Head of caudate nucleus (tissue), 42 donors: ENCODE data around the gene DPYSL4.

Source experiments
- DNase-seq, 42 donors: peaks; one replicate each; pipeline versions ENCODE4 v3.0.0 to v3.0.0-alpha.2; 2020 to 2021; ENCODE audit warnings: mixed read lengths in 7 of 42
- intact Hi-C: fragments of 100-400 bp; cut with DNase I; formaldehyde crosslinking; loops from one replicate; pipeline ENCODE4 v1.15.0; 2022

The DPYSL4 gene

DNA sequence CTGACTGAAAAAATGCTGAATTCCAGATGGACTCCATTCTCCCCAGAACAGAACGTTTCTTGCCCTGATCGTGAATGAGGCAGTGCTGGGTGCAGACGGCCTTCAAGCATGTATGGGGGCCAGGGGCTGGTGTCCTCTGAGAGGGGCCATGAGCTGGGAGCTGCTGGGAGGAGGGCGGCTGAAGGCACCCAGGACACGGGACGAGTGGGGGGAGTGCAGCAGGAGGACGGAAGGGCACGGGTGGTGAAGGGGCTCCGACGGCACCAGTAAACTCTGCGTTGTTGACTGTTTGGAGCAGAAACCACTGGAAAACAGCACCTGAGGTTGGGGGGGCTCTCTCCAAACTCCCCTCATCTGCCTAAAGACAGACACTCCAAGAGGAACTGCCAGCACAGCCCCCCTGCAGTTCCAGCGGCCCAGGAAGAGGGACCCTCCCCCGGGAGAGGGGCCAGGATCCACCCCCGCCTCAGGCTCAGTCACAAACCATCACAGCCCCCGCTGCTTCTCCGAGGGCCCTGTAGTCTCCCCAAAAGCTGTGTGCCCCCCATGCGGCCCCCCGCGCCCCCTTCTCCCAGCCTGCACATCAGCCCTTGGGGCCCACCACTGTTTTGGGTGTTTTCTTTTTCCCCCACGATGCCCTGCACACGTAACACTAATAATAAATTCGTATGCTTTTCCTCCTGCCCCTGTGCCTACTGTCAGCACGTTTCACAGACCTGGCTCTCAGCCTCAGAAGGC is 55.5 kb downstream of the DPYSL4 start:
- intact Hi-C loops, result no loop called here
- DNase-seq, result no peak

DNA sequence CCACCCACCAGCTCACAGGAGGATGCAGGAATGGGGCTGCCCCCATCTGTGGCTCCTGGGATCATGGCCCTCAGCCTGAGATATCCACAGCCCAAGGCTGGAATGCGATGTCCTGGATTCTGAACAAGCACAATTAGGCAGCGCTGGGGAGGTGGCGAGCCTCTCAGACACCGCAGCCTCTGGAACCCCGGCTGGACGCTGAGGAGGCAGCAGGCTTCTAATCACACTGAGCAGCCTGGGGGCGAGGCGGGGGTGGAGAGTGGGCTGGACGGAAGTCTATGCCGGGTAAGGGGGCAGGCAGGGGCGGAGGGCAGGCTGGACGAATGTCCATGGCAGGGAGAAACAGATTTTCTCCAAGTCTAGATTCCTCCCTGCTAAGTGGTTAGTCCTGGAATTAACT is 56.4 kb downstream of the DPYSL4 start:
- no peak for DNase-seq
- intact Hi-C loops, result no loop called here

DNA sequence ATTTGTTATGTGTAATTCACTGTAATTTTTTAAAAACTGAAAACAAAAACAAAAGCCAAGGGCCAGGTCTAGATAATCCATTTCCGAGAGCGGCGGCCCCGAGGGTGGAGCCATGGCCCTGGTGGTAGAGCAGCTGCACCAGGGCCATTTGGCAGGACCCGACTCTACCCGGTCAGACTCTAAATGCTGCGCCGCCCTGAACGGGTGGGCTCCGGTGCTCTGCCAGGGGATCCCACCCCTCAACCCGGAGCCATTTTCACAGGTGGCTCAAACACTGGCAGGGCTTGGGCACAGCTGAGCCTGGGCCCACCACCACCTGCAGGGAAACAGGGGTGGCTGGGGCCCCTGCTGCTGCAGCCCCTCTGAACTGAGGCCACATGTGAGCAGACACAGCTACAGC is 56.9 kb downstream of the DPYSL4 start:
- no peak for DNase-seq
- intact Hi-C loops, result no loop called here

DNA sequence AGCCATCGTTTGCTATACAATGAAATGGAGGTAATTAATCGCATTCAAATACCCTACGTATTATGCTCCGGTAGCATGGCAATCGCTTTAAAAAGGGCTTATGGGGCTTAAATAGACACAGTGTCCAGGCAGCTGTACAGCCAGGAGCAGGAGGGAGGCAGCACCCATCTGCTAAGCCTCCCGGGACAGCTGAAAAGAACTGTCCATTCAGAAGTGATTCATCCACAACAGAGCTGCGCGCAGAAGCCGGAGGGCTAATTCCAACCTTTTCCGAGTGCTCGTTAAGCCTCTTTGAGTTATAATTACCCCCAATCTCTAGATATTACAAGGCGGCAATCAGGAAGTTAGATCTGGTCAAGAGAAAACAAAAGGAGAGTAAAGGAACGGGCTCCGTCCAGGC is 58.3 kb downstream of the DPYSL4 start:
- peak in 8 of 42 donors; percentile 25 to 66 (median 53) for DNase-seq
- intact Hi-C loops, result no loop called here

DNA sequence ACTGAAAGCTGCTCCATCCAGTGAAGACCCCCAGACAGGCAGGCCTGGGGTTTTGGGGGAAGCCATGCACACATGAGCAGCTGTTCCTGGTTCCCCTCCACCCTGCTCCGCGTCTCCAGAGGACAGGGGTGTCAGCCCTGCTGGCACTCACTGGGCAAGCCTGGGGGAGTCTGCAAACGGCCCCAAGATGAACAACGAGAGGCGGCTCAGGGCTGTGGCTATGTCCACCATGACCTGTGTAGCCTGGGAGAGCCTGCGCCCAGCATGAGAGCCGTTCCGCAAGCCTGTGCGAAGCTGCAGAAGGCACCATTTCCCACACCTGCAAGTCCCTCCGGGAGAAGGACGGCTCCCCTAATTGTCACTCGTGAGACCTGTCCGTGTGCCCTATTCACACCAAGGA is 59.5 kb downstream of the DPYSL4 start:
- intact Hi-C loops, result no loop called here
- no peak for DNase-seq

DNA sequence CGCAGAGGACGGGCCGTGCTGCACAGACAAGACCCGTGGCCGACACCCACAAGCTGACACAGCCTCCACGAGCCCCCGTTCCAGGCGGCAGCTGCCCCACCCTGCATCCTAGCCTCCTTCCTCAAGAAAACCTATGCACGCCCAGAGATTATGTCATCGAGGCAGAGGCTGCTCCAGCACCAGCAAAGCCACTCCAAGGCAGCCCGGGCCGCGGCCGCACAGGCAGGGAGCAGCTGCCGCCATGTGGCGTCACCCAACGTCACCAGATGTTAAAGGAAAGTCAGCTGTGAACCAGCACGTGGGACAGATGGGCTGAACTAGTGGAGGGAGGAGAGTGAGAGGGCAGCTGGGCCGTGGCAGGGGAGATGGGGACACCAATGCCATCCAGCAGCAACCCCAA is 61.2 kb downstream of the DPYSL4 start:
- intact Hi-C loops, result no loop called here
- peak in 10 of 42 donors; percentile 16 to 68 (median 37) for DNase-seq

DNA sequence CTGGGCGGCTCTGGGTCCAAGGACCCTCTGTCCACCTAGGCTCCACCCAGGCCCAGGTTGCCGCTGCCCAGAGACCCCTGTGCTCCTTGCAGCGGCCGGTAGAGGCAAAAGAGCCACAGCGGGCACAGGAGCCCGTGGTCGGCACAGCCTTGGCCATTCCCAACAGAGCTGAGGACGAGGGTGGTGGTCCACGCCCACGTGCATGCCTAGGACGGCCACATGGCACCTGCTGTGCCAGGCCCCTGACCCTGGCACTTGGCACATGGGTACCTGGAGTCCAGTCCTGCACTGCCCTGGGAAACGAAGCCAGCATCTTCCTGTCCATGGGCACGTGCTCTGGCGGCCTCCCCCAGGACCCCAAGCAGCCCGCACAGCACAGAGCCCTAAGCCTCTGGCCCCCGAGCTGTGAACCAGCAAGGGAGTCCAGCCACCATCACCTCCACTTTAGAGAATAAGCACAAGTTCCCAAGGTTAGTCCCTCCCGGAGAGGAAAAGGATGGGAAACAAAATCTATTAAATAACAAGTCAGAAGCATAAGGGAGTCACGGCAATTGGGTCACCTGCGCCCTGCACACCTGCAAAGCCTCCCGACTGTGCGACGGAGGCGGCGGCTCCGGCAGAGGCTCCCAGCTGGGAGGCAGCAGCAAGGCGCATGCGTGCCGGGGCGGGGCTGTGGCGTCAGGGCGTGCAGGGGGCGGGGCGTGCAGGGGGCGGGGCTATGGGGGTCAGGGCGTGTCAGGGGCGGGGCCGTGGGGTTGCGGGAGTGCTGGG is 61.9 kb downstream of the DPYSL4 start:
- peak in 41 of 42 donors; percentile 43 to 89 (median 78) for DNase-seq
- intact Hi-C loops, result no loop called here

DNA sequence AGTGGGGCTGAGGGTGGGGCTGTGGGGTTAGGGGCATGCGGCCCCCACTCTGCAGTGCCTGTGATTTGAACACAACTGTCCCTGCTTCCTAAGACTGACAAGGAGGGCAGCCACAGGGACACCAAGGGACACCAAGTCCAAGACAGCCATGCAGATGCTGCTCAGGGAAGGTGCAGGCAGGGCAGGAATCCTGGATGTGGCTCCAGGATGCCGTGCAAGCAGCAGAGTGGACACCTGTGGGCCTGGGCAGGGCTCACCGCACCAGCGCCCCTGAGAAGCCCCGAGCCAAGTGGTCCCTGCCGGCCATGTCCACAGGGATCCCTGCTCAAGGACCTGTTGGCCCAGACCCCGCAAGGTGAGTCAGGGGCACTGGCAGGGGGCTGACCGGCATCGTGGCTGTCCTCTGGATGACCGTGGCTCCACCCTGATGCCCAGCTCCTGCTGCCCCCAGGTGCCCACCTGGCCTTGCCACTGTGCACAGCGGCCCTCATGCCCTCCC is 62.5 kb downstream of the DPYSL4 start:
- no peak for DNase-seq
- intact Hi-C loops, result no loop called here

DNA sequence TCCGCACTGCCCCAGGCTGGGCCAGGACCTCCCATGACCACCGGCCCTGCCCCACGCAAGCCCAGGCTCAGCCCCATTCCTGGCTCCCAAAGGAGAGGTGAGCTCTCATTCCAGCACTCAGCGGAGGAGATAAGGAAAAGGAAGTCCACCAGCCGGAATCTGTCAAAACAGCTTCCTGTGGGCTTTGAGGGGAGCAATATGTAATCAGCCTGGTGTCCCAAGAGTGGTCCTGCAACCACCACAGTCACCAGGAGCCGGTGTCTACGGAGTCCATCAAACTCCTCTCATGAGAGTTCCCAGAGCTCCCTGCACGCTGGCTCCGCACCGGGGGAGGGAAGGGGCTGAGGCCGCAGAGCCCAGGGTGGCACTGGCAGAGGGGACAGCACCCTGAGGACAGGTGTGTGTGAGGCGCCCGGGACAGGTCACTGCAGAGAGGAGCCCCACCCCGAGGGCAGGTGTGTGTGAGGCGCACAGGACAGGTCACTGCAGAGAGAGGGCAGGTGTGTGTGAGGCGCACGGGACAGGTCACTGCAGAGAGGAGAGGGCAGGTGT is 63.2 kb downstream of the DPYSL4 start:
- DNase-seq, result no peak
- intact Hi-C loops, result no loop called here

DNA sequence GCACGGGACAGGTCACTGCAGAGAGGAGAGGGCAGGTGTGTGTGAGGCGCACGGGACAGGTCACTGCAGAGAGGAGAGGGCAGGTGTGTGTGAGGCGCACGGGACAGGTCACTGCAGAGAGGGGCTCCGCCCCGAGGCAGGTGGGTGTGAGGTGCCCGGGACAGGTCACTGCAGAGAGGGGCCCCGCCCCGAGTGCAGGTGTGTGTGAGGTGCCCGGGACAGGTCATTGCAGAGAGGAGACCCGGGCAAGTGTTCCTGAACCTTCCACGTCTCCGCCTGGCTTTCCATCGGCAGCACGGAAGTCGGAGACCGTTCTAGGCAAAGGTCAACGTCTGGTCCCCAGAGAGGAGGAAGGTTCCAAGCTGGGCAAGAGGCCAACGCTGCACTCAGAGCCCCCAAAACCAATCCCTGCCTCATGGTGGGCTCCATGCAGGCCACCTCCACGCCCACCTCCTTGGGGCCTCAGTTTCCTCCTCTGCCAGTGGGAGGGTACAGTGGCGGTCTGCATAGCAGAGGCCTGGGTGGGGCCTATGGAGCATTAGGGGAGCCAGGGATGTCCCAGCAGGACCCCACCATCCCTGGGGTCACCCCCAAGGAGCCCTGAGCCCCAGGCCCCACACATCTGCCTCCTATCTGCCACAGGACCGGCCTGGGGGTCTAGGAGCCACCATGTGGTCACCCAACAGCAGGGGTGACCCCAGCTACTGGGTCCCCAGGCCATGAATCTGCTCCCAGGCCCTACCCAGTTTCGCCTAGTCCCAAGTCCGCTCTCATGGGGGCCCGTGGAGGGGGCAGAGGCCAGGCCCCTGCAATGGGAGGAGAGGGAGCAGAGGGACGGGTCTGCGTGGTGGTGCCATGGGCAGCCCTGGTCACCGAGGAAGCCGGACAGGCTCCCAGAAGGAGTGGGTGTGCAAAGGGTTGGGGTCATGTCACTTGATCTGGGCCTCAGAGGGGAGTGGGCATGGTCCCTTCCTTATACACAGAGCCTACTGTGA is 64.0 kb downstream of the DPYSL4 start:
- DNase-seq, result no peak
- intact Hi-C loops, result no loop called here

DNA sequence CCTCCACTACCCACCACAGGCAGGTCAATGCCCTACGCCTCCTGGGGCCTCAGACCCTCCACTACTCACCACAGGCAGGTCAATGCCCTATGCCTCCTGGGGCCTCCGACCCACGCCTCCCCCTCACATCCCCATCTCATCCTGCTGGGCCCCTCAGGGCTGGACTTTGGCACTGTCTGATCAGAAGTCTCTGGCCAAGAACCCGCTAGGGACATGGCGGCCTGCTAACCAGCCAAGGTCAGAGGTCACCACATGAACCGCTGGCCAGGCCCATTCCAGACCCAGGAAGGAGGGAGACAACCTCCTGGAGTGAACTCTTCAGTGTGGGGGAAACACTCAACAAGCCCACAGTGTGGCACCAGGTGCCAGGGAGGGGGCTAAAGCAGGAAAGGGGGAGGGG is 65.2 kb downstream of the DPYSL4 start:
- intact Hi-C loops, result no loop called here
- no peak for DNase-seq

DNA sequence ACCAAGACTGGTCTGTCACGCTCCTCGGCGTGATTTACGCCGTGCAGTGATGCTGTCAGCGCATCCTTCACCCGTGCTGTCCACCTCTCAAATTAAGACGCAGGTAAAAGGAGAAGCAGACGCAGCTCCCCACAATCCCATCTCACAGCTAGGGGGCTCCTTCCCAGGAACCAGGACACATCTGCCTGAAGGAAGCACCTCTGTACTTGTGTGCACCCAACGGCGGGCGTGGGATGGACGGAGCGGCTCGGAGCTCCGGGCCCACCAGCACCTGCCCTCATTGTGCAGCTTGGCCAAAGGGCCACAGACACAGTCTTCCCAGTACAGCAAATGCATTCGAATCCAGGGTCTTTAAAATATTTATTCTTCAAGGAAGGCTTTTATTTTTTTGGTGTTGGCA is 65.7 kb downstream of the DPYSL4 start:
- intact Hi-C loops, result no loop called here

DNA sequence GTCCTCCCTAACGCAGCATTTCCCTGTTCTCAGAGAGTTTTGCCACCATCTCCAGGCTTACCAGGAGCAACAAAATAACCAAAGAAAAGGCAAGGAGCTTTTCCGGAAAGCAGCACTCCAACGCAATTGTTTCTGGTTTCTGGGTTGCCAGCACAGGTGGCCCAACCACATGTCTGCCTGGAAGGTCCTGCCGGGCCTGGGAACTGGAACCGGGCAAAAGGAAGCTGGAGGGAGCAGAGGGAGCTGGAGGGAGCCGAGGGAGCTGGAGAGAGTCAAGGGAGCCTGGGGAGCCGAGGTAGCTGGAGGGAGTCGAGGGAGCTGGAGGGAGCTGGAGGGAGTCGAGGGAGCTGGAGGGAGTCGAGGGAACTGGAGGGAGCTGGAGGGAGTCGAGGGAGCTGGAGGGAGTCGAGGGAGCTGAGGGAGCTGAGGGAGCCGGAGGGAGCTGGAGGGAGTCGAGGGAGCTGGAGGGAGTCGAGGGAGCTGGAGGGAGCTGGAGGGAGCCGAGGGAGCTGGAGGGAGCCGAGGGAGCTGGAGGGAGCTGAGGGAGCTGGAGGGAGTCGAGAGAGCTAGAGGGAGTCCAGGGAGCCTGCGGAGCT is 66.4 kb downstream of the DPYSL4 start:
- DNase-seq, result no peak
- intact Hi-C loops, result no loop called here

More for the DNA sequence above, 65.7 kb downstream of the DPYSL4 start:
- no peak for DNase-seq

DNA sequence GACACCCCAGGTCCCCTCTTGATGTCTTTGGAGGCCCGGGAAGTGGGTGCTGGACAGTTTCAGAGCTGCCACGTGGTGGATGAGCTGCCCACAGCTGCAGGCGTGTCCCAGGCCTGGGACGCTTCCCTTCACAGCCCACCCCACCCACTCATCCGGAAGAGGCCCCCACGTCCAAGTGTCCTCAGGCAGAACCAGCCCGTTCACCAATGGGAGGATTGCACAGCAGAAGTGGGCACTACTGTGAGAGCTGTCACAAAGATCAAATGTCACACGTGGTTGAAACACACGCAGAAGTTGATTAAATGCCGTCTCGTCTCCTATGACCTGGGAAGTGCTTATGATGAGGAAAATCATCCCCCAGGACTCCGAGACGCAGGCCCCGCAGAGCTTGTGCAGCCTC is 68.1 kb downstream of the DPYSL4 start:
- intact Hi-C loops, result no loop called here
- no peak for DNase-seq
